Raji (cell line): ENCODE results near the gene DAD1.

Source experiments
- POLR2A ChIP-seq: IDR thresholded peaks from 2 replicates; pipeline ENCODE4 v1.6.1; 2011; ENCODE audit warnings: low read depth, low read length, control low read depth; ENCODE audit not compliant: insufficient read depth

DAD1 gene

GRCh38 chr14:22547948-22548750 lies 40.9 kb downstream of the DAD1 start:
- no peak for TF ChIP-seq POLR2A

- no peak for TF ChIP-seq POLR2A
Observed at GRCh38 chr14:22547313-22547947, 41.6 kb downstream of the DAD1 start.

GRCh38 chr14:22546722-22547071 lies 42.3 kb downstream of the DAD1 start:
- TF ChIP-seq POLR2A, result no peak

- no peak for TF ChIP-seq POLR2A
Observed at GRCh38 chr14:22545842-22546721, 42.9 kb downstream of the DAD1 start.

GRCh38 chr14:22544881-22545420 lies 44.1 kb downstream of the DAD1 start:
- TF ChIP-seq POLR2A, result no peak

GRCh38 chr14:22544406-22544805 lies 44.6 kb downstream of the DAD1 start:
- TF ChIP-seq POLR2A, result no peak

GRCh38 chr14:22542360-22542759 lies 46.7 kb downstream of the DAD1 start:
- no peak for TF ChIP-seq POLR2A

GRCh38 chr14:22541721-22542120 lies 47.3 kb downstream of the DAD1 start:
- no peak for TF ChIP-seq POLR2A

GRCh38 chr14:22540811-22541360 lies 48.1 kb downstream of the DAD1 start:
- TF ChIP-seq POLR2A, result no peak

GRCh38 chr14:22540293-22540692 lies 48.7 kb downstream of the DAD1 start:
- TF ChIP-seq POLR2A, result no peak

- TF ChIP-seq POLR2A, result no peak
Observed at GRCh38 chr14:22539831-22540230, 49.2 kb downstream of the DAD1 start.

GRCh38 chr14:22538671-22539228 lies 50.3 kb downstream of the DAD1 start:
- no peak for TF ChIP-seq POLR2A

- TF ChIP-seq POLR2A, result no peak
Observed at GRCh38 chr14:22537436-22538310, 51.4 kb downstream of the DAD1 start.

- no peak for TF ChIP-seq POLR2A
Observed at GRCh38 chr14:22536853-22537338, 52.1 kb downstream of the DAD1 start.
